ENCODE results near the gene CHEK1.
"Not testable (repeated sequence)": the region's sequence is repeated elsewhere in the genome, so short reads cannot be mapped to it uniquely, and the experiment has no call there.

CHEK1 gene

GRCh38 chr11:125701018-125701610 lies 76.2 kb downstream of the CHEK1 start:
- TF ChIP-seq CTCF (IDR thresholded peaks at IDR 0.05; ENCODE audit: extremely low read depth, insufficient read depth, missing control alignments) = no peak
- no peak for DNase-seq (ENCODE audit: low spot score)
- in situ Hi-C loops (cut with MboI; ENCODE audit: low pct_unique_long_range_greater_than_20kb, low sequenced_read_pairs, unreplicated experiment) = no loop called here

- no peak for TF ChIP-seq CTCF (IDR thresholded peaks at IDR 0.05; ENCODE audit: extremely low read depth, insufficient read depth, missing control alignments)
- in situ Hi-C loops (cut with MboI; ENCODE audit: low pct_unique_long_range_greater_than_20kb, low sequenced_read_pairs, unreplicated experiment) = no loop called here
- DNase-seq (ENCODE audit: low spot score) = no peak
Observed at GRCh38 chr11:125701858-125702621, 77.1 kb downstream of the CHEK1 start.

GRCh38 chr11:125704686-125705085 lies 79.7 kb downstream of the CHEK1 start:
- in situ Hi-C loops (cut with MboI; ENCODE audit: low pct_unique_long_range_greater_than_20kb, low sequenced_read_pairs, unreplicated experiment); DNase-seq (ENCODE audit: low spot score): not testable (repeated sequence)

GRCh38 chr11:125720781-125721180 lies 95.8 kb downstream of the CHEK1 start:
- in situ Hi-C loops (cut with MboI; ENCODE audit: low pct_unique_long_range_greater_than_20kb, low sequenced_read_pairs, unreplicated experiment) = no loop called here
- TF ChIP-seq CTCF (IDR thresholded peaks at IDR 0.05; ENCODE audit: extremely low read depth, insufficient read depth, missing control alignments) = no peak
- no peak for DNase-seq (ENCODE audit: low spot score)

GRCh38 chr11:125724125-125724524 lies 99.2 kb downstream of the CHEK1 start:
- in situ Hi-C loops (cut with MboI; ENCODE audit: low pct_unique_long_range_greater_than_20kb, low sequenced_read_pairs, unreplicated experiment) = no loop called here
- TF ChIP-seq CTCF (IDR thresholded peaks at IDR 0.05; ENCODE audit: extremely low read depth, insufficient read depth, missing control alignments) = peak; percentile 16
- no peak for DNase-seq (ENCODE audit: low spot score)

All from GM13977 (cell line).